GM21723 (cell line): ENCODE data around the gene PNRC1.
"Not testable (repeated sequence)": the region's sequence is repeated elsewhere in the genome, so short reads cannot be mapped to it uniquely, and the experiment has no call there.

Experiments
- ATAC-seq: cut with Tn5 transposase; IDR thresholded peaks from one replicate; pipeline ENCODE4 v1.9.1; 2021; ENCODE audit warnings: mild to moderate bottlenecking, moderate library complexity; ENCODE audit not compliant: unreplicated experiment

PNRC1 gene

DNA sequence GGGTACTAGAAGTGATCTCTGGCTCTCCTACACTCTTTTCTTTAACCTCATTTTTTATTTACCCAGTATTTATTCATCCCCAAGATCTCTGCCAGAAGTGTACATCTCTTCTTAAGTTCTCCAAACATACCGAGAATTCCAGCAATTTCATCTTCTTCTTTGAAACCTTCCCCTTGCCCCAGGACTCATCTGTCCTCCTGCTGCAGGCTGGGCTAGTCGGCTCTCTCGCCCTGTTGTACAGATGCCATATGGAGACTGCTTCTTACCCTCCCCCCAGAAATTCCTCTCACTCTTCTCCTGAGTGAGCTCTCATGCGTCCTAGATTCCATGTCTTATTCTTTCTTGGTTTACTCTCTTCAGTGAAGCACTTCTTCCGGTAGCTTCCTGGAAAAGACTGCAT is 21.9 kb upstream of the PNRC1 start:
- no peak for ATAC-seq

DNA sequence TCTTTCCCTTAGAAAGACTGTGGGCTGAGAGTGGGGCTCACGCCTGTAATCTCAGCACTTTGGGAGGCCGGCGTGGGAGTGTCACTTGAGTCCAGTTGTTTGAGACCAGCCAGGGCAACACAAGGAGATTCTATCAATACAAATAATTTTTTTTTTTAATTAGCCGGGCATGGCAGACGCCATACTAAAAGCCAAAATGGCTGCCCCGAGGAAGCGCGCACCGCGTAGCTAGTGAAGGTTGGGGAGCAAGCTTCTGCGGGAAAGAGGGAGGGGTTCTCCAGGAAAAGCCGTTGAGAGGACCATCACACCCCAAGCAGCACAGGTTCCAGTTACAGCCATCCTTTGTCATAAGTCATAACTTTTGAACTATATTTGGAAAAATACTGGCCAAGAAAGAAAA is 21.3 kb upstream of the PNRC1 start:
- ATAC-seq = no peak

DNA sequence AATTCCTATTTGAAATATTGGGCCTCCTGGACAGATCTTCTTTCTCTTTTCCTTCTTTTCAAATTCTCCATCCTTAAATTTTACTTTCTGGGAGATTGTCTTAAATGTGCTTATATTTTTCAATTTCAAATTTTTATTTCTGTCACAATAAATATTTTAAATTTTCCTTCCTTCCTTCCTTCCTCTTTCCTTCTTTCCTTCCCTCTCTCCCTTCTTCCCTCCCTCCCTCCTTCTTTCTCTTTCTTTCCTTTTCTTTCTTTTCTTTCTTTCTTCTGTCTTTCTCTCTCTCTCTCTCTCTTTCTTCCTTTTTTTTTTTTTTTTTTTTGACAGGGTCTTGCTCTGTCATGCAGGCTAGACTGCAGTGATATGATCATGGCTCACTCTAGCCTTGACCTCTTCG is 16.7 kb upstream of the PNRC1 start:
- ATAC-seq = no peak

DNA sequence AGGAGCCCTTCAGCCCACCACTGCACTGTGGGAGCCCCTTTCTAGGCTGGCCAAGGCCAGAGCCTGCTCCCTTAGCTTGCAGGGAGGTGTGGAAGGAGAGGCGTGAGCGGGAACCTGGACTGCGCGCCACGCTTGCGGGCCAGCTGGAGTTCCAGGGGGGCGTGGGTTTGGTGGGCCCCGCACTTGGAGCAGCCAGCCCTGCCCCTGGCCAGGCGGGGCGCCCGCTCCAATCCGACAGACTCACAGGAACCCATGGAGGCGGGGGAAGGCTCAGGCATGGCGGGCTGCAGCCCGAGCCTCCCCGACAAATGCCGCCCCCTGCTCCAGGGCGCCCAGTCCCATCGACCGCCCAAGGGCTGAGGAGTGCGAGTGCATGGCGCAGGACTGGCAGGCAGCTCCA is 15.6 kb upstream of the PNRC1 start:
- not testable (repeated sequence) for ATAC-seq

DNA sequence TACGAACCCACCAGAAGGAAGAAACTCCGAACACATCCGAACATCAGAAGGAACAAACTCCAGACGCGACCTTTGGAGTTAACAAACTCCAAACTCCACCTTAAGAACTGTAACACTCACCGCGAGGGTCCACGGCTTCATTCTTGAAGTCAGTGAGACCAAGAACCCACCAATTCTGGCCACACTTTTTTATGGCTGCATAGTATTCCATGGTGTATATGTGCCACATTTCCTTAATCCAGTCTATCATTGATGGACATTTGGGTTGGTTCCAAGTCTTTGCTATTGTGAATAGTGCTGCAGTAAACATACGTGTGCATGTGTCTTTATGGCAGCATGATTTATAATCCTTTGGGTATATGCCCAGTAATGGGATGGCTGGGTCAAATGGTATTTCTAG is 14.4 kb upstream of the PNRC1 start:
- not testable (repeated sequence) for ATAC-seq

DNA sequence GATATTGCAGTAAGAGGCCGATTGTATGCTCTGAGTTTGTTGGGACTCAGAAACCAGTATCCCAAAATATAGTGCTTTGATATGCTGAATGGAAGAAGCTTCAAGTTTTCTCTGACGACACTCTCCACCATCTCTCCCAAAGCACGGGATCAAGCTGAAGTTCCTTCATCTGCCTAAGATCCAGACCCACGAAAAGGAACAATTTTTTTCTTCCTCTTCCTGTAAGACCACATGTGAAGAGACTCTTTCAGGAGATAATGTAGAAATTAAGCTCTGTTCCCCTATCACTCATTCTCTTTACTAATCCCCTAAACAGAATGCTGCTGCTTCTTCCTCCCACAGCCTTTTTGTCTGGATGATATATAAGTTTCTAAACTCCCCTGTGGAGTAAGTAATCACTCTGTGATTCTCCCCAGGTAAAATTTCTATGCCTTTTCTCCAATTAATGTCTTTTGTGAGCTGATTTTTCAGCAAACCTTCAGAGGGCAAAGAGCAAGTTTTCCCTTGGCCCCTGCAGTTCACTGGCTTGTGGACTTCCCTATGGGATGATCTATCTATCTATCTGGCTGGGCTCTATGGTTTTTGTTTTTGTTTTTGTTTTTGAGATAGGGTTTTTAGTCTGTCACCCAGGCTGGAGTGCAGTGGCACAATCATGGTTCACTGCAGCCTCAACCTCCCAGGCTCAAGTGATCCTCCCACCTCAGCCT is 13.5 kb upstream of the PNRC1 start:
- ATAC-seq = no peak

DNA sequence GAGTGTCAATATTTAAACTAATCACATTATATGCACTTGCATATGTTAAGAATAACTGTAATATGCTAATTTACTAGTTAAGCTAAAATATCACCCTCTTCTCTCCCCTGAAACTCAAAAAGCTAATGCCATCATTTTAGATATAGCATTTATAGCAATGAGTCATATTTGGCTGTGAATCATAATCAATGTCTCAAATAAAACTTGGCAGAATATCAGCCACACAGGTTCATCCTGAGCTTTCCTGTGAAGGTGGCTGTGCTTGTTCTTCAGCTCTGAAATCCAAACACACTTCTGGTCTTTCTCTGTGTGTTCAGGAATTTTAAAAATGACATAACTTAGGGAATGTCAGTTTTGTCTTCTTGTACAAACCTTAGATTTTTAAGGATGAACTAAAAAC is 12.8 kb upstream of the PNRC1 start:
- ATAC-seq = no peak

DNA sequence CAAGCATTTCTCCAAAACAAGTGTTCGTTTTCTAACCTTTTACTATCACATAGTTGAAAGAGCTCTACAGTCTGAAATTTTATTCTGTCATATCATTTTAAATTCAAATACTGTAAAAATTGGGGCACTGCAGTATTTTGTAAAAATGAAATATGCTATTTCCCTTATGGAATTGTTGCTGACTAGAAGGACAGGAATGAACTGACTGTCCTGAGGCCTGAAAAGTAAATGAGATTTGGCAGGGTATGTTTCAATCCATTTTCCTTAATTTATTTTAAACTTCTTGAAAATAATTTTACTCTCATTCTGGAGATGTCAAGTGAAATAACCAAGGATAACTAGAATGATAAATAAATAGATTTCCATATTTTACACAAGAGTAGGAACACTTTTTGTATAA is 11.9 kb upstream of the PNRC1 start:
- no peak for ATAC-seq

DNA sequence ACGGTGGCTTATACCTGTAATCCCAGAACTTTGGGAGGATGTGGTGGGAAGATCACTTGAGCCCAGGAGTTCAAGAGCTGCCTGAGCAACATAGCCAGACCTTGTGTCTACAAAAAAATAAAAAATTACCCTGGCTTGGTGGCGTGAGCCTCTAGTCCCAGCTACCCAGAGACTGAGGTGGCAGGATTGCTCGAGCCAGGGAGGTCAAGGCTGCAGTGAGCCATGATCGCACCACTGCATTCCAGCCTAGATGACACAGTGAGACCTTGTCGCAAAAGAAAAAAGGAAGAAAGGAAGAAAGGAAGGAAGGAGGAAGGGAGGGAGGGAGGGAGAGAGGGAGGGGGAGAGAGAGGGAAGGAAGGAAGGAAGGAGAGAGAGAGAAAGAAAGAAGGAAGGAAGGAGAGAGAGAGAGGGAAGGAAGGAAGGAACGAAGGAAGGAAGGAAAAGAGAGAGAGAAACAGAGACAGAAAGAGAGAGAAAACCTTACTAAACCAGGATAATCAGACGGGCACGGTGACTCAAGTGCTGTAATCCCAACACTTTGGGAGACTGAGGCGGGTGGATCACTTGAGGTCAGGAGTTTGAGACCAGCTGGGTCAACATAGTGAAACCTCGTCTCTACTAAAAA is 10.9 kb upstream of the PNRC1 start:
- ATAC-seq = no peak

DNA sequence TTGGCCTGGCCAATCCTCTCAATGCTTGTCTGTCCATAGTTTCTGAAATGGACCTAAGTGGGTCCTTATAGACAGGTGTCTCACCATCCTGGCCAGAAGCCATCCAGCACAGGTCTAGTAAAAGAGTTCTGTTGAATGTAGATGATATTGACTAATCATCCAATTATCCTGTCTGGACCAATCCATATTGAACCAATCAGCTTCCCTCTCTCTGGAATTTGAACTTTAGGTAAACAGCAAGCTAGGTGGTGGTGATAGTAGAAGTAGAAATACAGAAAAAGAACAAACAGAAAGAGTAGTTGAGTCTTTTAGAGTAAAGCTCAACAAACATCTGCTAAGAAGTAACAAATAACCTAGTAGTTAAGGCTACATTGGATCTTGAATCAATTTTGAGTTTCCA is 9.5 kb upstream of the PNRC1 start:
- no peak for ATAC-seq

DNA sequence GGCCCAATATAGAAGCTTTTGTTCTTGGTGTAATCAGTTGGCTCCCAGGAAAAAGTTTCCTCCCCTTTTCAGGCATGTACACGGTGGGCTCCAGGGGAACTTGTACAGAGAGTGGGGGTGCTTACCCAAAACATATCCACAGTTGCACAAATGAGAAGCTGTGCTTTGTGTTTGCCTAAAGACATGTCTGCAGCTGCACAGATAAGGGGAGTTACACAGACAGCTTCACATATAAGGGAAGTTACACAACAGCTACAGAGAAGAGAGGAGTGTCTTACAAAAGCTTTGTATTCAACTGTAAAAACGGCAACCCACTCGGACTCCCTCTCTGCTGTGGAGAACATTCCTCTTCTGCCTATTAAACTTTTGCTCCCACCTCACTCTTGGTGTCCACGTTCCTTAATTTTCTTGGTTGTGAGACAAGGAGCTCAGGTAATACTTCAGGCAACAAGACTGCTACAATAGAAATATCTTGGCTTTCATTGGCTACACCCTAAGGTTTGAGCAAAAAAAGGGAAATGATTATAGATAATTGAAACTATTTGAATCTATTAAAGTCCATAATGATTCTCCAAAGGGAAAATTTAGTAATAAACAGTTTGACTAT is 7.4 kb upstream of the PNRC1 start:
- no peak for ATAC-seq

DNA sequence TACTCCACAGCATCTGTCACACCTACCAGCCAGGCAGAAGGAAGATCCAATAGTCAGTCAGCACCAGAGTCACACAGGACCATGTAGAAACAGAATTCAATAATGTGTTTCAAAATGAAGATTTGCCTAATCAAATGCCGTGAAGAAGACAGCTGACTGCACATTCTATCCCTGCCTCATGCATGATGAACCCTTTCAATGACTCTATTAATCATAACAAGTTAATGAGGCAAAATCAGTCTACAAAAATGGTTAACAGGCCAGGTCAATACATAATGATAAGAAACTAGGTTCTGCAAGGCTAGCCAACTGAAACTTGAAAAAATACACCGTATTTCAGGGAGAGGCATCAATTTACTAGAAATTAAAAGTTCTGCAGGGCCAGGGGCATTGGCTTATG is 6.7 kb upstream of the PNRC1 start:
- no peak for ATAC-seq

DNA sequence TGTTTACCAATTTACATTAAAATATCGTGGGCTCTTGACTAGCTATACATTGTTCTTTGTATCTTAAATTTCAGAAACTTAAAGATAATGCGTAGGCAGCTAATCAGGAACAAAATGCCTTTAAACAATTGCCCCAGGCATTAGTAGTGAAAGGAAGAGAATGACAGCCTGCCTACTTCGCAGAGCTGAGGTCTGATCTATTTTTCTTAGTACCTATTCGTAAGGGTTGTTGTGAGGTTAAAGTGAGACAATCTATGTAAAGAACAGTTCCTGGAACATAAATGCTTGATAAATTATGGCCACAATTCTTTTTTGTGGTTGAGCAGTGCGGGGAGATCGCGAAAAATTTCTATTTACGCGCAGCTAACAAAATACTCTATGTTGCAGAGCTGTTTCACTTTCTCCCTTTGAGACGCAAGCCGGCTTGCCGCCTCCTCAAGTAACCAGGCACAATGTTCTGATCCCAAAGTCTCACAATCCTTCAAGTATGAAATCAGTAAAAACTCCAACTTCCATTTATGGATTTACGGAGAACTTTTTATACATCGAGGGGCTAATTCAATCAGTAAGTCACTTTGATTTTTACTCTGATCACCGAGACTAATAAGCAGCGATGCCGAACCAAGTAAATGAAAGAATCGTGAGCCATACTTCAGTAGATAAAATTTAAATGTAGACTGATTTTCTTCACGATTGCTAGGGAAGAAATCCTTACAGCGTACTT is 878 bp upstream of the PNRC1 start:
- no peak for ATAC-seq

DNA sequence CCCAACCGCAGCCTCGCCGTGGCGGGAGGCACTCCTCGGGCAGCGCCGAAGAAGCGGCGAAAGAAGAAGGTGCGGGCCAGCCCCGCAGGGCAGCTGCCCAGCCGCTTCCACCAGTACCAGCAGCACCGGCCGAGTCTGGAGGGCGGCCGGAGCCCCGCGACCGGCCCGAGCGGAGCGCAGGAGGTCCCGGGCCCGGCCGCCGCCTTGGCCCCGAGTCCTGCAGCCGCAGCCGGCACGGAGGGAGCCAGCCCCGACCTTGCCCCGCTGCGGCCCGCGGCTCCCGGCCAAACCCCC is 525 bp downstream of the PNRC1 start:
- peak; percentile 13 for ATAC-seq

DNA sequence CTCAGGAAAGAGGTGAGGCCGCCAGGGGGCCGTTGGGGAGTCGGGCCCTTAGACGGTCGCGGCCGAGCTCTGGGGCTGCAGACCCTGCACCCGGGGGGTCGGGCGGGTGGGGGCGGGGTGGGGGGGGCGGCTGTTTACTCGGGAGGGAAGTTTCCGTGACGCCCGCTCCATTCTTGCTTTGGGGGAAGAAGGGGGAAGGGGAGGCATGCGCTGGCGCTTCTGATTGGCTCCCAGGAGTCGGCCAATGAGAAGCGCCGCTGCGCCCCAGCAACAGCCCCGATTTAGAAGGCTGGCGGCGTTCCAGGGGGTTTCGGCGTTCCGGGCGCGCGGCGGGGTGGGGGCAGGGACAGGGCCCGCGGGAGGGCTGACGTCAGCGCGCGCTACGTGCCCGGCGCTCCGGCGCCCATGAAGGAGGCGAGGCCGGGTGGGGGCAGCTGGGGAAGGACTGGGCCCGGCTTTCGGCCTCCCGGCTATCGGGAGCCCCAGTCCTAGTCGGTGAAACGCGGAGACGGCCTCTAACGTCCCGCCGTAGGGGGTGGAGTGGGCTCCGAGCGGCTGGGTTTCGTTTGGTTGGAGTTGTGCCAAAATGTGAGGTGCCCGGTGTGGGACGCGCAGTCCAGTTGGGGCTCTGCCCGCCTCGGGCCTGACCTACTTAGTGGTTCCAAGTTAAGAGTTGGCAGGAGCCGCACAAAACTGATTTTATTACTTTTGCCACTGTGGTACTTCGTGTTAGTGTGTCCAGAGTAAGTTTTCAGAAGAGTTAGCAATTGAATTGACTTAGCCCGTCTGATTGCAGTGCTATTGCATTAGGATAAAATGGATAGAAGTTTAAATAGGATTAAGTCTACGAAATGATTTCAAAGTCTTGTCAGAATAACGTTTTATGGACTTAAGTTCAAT is 1.1 kb downstream of the PNRC1 start:
- ATAC-seq = peak; percentile 60

DNA sequence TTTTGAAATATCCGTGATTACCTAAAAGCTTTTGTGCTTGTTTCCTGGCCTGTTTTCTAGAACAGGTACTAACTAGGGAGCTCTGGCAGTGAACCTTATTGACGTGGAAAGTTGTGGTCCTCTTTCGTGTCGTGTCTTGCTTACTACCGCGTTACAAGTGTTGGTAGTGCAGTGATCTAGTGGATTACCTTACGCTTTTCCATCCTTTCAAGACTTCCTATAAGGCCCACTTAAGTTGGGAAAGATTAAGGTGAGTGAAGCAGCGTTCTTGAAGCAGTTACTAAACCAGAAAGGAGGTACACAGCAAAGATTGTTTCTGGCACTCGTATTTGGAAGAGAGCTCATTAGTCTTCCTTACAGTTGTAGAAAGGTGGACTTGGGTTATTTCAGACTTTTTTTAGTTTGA is 1.9 kb downstream of the PNRC1 start:
- no peak for ATAC-seq

DNA sequence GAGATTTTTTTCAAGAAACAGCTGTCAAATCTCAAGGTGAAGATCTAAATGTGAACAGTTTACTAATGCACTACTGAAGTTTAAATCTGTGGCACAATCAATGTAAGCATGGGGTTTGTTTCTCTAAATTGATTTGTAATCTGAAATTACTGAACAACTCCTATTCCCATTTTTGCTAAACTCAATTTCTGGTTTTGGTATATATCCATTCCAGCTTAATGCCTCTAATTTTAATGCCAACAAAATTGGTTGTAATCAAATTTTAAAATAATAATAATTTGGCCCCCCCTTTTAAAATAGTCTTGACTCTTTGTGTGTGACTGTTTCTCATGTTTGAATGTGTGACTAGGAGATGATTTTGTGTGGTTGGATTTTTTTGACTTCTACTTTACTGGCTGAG is 4.0 kb downstream of the PNRC1 start:
- no peak for ATAC-seq

DNA sequence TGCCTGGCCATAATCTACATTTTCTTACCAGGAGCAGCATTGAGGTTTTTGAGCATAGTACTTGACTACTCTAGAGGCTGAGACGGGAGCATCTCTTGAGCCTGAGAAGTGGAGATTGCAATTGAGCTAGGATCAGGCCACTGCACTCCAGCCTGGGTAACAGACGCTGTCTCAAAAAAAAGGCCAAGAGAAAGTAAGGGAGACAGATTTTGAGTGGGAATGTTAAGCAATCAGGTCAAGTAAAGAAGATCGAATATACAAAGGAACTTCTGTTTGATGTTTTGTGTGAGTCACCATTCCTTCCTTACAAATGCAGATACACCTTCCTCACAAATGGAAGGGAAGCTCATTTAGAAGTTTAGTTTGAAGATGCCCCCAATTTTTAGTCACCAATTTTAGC is 4.4 kb downstream of the PNRC1 start:
- ATAC-seq = no peak

DNA sequence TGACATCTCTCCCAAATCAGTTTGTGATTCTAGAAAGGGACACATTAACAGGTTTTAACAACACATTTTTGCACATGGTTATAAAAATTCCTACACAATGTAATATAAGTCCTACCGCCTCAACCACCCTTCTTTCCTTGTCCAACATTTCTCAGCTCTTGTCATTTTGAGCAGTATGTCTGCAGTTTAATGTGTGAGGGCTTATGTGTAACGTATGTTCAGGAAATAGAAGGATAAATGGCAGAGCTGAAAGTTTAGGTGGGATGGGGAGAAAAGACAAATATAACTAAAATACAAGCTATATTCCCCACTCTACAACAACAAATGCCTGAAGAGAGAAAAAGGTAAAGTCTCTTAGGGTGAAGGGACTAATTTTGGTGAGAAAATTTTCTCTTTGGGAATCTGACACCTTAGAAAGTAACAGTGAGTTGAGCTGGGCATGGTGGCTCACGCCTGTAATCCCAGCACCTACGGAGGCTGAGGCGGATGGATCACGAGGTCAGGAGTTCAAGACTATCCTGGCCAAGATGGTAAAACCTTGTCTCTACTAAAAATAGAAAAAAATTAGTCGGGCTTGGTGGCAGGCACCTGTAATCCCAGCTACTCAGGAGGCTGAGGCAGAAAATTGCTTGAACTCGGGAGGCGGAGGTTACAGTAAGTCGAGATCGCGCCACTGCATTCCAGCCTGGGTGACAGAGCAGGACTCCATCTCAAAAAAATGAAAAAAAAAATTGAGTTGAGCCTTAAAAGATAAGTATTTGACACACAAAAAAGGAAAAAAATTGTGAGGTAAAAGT is 5.1 kb downstream of the PNRC1 start:
- no peak for ATAC-seq

DNA sequence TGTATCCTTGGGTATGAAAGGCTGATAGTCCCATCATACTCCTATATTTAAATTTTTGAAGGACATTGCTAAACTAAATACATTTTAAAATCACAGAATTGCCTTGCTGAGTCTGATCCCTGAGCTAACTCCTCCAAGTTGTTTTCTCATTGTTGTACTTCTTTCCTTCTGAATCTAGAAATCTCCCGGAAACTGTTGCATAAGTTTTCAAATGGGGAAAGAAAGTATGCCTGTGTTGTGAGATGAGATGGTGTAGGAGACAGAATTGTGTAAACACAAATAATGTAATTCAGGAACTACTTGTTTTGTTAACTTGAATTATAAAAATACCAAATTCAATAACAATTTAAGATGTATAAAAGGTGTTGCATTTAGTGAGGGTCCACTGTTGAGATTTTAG is 7.3 kb downstream of the PNRC1 start:
- ATAC-seq = no peak
